ENCODE measurements around the gene RALB. TPM values are rescaled to one million over a fixed set of nuclear protein-coding genes. Genes with fewer than 3 reads are reported as not detected.

The RALB gene
- total and polyA plus RNA-seq, 2 of the 8 experiments (the other 6 are each of a cell fraction or from before 2014, with no cell fraction given) = 12.0 to 16.6 TPM

- DNase-seq (ENCODE audit: low read depth in 1 of 2, low spot score in 2 of 2) (no peak), FAIRE-seq (no peak)
- H3K36me3 ChIP-seq (ENCODE audit: control insufficient read depth in 2 of 4, insufficient read depth in 4 of 4, low read length in 3 of 4) = peaks cover 0 to 6% (median 0%) of the 10 kb centered on the region in 4 experiments; a peak in 3 of 8 replicates
- no peak overlapping the region for H4K5ac ChIP-seq (ENCODE audit: insufficient read length, low read depth, low read length)
- H3K23ac ChIP-seq (ENCODE audit: insufficient read length) = no peak overlapping the region
- H3K56ac ChIP-seq (replicated peaks; ENCODE audit: insufficient read length, low read depth, low read length) = no peak overlapping the region
- ChIA-PET POLR2A (ENCODE audit: partially characterized antibody) (interaction anchor here (0.7 to 1.5 kb wide), 2 partner anchors 25 to 38 kb away, joined by 3 read pairs; no protein-coding TSS in a partner anchor), CTCF (ENCODE audit: partially characterized antibody) (interaction anchor here (0.6 to 4.9 kb wide), 7 partner anchors 8 to 1206 kb away, joined by 3 to 32 read pairs (median 4); partner anchors contain the start of gene RALB)
- no peak overlapping the region for H3K27ac ChIP-seq (ENCODE audit: low read depth, low read length)
- peaks cover 7 to 9% of the 10 kb centered on the region in 2 experiments for H3K9me3 ChIP-seq (ENCODE audit: insufficient read depth in 2 of 2, low read depth in 1 of 2, low read length in 1 of 2)
- H2BK12ac ChIP-seq (ENCODE audit: low read depth, low read length) = no peak overlapping the region
- H2BK5ac ChIP-seq (ENCODE audit: low read depth, low read length) = no peak overlapping the region
- no peak overlapping the region for H4K91ac ChIP-seq (replicated peaks; ENCODE audit: insufficient read length, low read length)
- H3K4me3 ChIP-seq (ENCODE audit: extremely low read depth in 1 of 4, insufficient read depth in 2 of 4, low read depth in 3 of 4, low read length in 4 of 4) = no peak overlapping the region
- no peak overlapping the region for H2BK15ac ChIP-seq (ENCODE audit: low read length)
- H2BK20ac ChIP-seq (ENCODE audit: low read length) = no peak overlapping the region
- peaks cover 3 to 8% of the 10 kb centered on the region in 2 experiments for H4K20me1 ChIP-seq (replicated peaks in 1 of 2; ENCODE audit: control insufficient read depth in 1 of 2, insufficient read depth in 2 of 2, low read length in 2 of 2)
- peaks cover 13 to 27% (median 25%) of the 10 kb centered on the region in 4 experiments for H3K27me3 ChIP-seq (replicated peaks in 1 of 4; ENCODE audit: control insufficient read depth in 3 of 4, extremely low read depth in 1 of 4, insufficient read depth in 3 of 4, low read length in 3 of 4)
- no peak overlapping the region; the same call in 1 of the 2 replicates for H4K8ac ChIP-seq (ENCODE audit: extremely low read depth, insufficient read depth, low read length)
- H2BK120ac ChIP-seq (replicated peaks; ENCODE audit: low read depth, low read length) = no peak overlapping the region
- H3K23me2 ChIP-seq (ENCODE audit: low read depth, low read length) = peaks cover 3% of the 10 kb centered on the region; the same call in 1 of the 2 replicates
- no peaks in the 10 kb centered on the region for H3K79me1 ChIP-seq (ENCODE audit: low read depth, low read length)
- peaks cover 0 to 2% of the 10 kb centered on the region in 2 experiments; a peak in 1 of 4 replicates for H3K79me2 ChIP-seq (ENCODE audit: control insufficient read depth in 1 of 2, insufficient read depth in 2 of 2, low read length in 2 of 2)
- H2AFZ ChIP-seq (ENCODE audit: low read length) = no peak overlapping the region
- H3K4ac ChIP-seq (replicated peaks; ENCODE audit: insufficient read length, low read depth, low read length) = no peak overlapping the region
- 91% methylated on average over 5 of the region's 5 CpGs; no CpG with 5 or more reads in 1 of the 2 experiments for WGBS, 2 experiments (ENCODE audit: extremely low coverage in 1 of 2, insufficient coverage in 1 of 2, insufficient read length in 1 of 2, insufficient replicate concordance in 2 of 2, low coverage in 1 of 2, low lambda C conversion rate in 2 of 2, missing lambda C conversion rate in 1 of 2)
- no peak overlapping the region for H3K14ac ChIP-seq (ENCODE audit: insufficient read length)
- H3K4me1 ChIP-seq (replicated peaks in 1 of 4; ENCODE audit: control insufficient read depth in 3 of 4, insufficient read depth in 4 of 4, low read length in 3 of 4) = peaks cover 0 to 7% (median 6%) of the 10 kb centered on the region in 4 experiments; a peak in 5 of 7 replicates
- no peak overlapping the region for H3K18ac ChIP-seq (ENCODE audit: extremely low read depth, low read length)
- no peak overlapping the region for H3K9ac ChIP-seq (replicated peaks in 1 of 4; ENCODE audit: extremely low read depth in 1 of 4, low read depth in 3 of 4, low read length in 3 of 4)
- H2AK5ac ChIP-seq (ENCODE audit: low read depth, low read length) = no peak overlapping the region
- TF ChIP-seq CREB1 (IDR thresholded peaks at IDR 0.05) (no peak), YY1 (IDR thresholded peaks at IDR 0.05; ENCODE audit: low read depth, low read length) (no peak), TEAD4 (IDR thresholded peaks at IDR 0.05; ENCODE audit: low read depth, low read length) (no peak), POLR2A (IDR thresholded peaks at IDR 0.05; ENCODE audit: control extremely low read depth in 1 of 2, low read depth in 2 of 2, low read length in 2 of 2) (no peak), BACH1 (IDR thresholded peaks at IDR 0.05; ENCODE audit: low read length) (no peak), CHD1 (IDR thresholded peaks at IDR 0.05; ENCODE audit: low read depth, low read length) (no peak), E2F6 (IDR thresholded peaks at IDR 0.05) (no peak), ATF3 (IDR thresholded peaks at IDR 0.05; ENCODE audit: insufficient read depth, low read depth, low read length) (no peak), RXRA (IDR thresholded peaks at IDR 0.05; ENCODE audit: insufficient read depth, low read depth, low read length) (no peak), JUN (IDR thresholded peaks at IDR 0.05; ENCODE audit: low read depth, low read length) (no peak)
- H3K4me2 ChIP-seq (ENCODE audit: insufficient read depth in 1 of 2, low read depth in 2 of 2, low read length in 2 of 2) = no peak overlapping the region
Measured at GRCh38 chr2:120219766-120220165, 32.9 kb upstream of the RALB start.
